CD1c-positive myeloid dendritic cell (primary cell): Measurements from ENCODE around the gene LILRA5.
"Not testable (repeated sequence)": the region's sequence is repeated elsewhere in the genome, so short reads cannot be mapped to it uniquely, and the experiment has no call there.

Experiments used
- DNase-seq: peaks from one replicate; pipeline ENCODE4 v3.0.0-alpha.2; 2016; ENCODE audit errors: extremely low spot score

LILRA5 gene

DNA sequence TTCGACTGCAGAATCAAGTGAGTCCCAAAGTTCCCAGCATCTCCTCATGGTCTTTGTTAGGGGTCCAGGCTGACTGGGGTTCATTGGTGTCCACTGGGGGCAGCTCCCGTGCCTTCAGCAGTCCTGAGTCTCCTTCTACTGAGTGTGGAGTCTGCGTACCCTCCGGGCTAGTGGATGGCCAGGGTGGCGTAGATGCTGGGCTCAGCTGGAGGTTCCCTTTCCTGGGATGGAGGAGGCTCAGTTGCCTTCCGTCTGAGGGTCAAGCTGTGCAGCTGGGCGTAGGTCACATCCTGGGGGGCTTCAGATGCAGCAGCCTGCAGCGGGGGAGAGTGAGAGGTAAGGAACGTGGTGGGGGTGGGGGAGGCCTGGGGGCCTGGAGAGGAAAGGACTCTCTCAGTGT lies 38.5 kb downstream of the LILRA5 start:
- DNase-seq: not testable (repeated sequence)

DNA sequence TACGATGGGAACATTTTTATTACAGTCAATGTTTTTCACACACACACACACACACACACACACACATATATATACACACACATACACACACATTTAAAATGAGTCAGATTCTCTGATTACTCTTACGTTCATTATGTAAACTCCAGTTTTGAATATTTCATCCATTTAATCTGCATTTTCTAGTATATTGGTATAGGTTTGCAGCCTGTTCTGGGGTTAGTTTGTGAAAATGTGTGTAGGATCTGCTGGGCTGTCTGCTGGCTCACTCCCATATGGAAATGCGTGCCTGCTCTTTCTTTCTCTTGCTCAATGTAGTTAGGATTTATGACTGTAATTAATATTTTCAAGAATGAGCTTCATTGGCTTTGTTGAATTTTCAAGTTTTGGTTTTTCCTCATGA lies 39.1 kb downstream of the LILRA5 start:
- DNase-seq: no peak

DNA sequence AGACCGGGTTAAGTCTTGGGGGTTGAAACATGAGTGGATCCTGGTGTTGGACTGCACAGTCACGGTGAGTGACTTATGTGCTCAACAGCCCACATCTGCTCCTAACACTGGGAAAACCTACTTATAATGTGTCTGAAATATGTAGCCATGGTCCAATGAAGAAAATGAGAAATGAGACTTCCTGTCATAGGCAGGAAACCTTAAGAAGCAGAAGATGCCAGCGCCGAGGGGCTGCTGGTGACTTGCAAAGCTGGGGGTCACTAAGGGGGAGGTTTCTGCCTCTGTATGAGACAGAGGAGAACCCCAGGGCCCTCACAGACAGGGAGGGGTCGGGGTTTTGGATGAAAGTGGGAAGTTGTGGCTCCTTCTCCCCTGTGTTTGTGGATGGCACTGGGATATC lies 40.8 kb downstream of the LILRA5 start:
- peak; percentile 71 for DNase-seq

DNA sequence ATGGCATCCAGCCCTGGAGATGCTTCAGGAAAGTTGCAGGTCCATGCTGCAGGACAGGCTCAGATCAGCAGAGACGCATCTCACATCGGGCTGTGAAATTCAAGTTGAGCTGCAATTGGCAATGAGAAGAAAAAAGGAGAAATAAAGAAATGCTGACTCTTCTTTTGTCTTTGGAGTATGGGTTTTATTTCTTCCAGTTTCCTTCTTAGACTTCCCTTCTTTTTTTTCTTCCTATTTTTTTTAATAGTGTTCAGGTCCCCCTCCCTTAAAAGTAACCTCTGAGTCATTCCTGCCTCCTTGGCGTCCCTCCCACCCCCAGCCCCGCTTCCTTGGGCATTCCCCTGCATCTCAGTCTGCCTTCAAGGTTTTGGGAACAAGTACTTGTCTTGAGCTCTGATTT lies 41.4 kb downstream of the LILRA5 start:
- peak; percentile 86 for DNase-seq

- peak; percentile 91 for DNase-seq
Observed at GRCh38 chr19:54271106-54271505, 41.9 kb downstream of the LILRA5 start.

DNA sequence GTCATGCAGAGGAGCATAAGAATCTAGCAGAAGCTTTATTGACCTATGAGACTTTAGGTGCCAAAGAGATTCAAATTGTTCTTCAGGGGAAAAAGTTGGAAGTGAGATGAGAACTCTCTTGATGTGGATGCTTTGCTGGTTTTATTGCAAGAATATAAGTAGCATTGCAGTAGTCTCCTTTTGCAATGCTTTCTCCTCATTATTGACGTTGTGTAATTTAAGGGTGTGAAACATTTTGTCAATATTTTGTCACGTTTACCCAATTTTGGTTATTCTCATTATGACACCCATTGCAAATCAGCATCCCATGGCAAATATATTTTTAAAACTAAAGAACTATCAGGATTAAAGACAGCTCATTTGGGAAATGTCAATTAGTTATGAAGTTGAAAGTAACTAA lies 44.0 kb downstream of the LILRA5 start:
- no peak for DNase-seq

DNA sequence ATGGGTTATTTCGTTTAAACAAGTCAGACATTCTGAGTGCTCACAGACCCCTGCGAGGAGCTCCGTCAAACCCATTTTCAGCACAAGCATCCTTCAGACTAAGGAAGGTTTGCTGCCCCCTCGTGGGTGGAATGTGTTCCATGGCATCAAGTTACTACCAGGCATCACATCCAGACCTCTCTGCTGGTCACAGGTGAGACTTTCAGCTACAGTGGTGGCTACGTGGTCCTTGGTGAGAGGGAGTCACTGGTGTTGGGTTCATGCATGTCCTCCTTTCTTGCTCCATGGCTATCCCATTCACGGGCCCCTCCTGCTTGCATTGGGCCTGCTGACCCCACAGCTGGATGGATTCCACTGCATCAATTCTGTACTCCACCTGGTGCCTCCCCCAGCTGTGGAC lies 46.8 kb downstream of the LILRA5 start:
- peak; percentile 77 for DNase-seq

GRCh38 chr19:54262470-54262869 lies 50.5 kb downstream of the LILRA5 start:
- DNase-seq: no peak

DNA sequence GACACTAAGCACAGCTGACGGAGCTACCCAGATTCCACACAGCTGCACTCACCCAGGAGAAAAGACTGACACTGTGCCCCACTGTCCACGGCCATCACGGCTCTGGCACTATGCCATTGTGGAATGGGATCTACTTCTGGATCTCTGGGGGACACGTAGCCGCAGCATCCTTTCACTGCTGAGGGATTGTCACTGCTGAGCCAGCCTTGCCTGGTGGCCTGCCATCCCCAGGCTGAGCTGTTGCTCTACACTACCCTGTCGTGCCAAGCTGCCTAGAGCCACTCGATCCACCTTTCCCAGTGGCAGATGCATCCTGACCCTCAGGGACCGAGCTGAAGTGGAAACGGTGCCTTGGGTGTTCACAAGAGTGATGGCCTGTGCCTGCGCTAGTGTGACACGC lies 50.9 kb downstream of the LILRA5 start:
- DNase-seq: no peak

DNA sequence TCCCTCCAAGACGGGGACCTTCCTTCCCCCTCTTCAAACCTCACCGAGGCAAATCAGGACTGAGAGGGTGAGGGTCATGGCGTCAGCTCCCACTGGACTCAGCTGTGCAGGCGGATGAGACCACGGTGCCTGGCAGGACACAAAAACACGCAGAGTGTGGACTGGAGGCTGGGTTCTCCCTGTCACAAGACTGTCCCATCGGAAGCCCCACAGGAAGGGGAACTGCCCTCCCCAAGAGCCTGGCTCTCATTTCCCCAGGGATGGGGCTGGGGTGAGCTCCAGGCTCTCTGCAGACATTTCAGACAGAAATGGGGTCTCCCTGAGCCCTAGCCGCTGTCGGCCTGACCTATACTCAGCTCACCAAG lies 55.9 kb downstream of the LILRA5 start, which contains the start of gene LILRB5:
Gene LILRB5, minus strand, starts transcription at position 158 of the 365 bp plus-strand sequence. Its CDS starts 80 bp downstream, at position 78.
- DNase-seq: no peak
